B cell (primary cell): ENCODE data around the gene THRA. TPM values are rescaled to one million over a fixed set of nuclear protein-coding genes. Genes with fewer than 3 reads are reported as not detected.

Experiments used
- ATAC-seq: fragments of 200-7000 bp; cut with Tn5 transposase; one replicate; pipeline ENCODE4 v1.10.0; 2021; ENCODE audit warnings: low read depth, mild to moderate bottlenecking, moderate number of reproducible peaks, moderate library complexity
- CTCF ChIA-PET: fragments of 350-600 bp; sonication (Branson Sonifier 250); formaldehyde crosslinking; loops from one replicate; lab custom pipeline; 2021; ENCODE audit warnings: antibody characterized with exemption, inconsistent platforms; lab: Charles Lee
- POLR2A ChIA-PET: fragments of 350-600 bp; sonication (Branson Sonifier 250); formaldehyde crosslinking; loops from one replicate; lab custom pipeline; 2021; ENCODE audit warnings: antibody characterized with exemption; lab: Charles Lee
- DNase-seq: peaks from one replicate; pipeline ENCODE4 v3.0.0; 2013
- H2AFZ ChIP-seq: 2 replicates; pipeline ENCODE4 v1.6.1; 2012; ENCODE audit warnings: mild to moderate bottlenecking, low read depth, low read length; ENCODE audit not compliant: insufficient read depth, poor library complexity, severe bottlenecking
- H3K27ac ChIP-seq, 2 donors: 1 replicate in 1 of 2; 2 replicates in 1 of 2; pipeline ENCODE4 v1.5.1; 2012 to 2013; ENCODE audit warnings: low read length in 2 of 2, mild to moderate bottlenecking in 2 of 2, moderate library complexity in 1 of 2
- H3K27me3 ChIP-seq, 4 experiments: fragments of 200-600 bp in 1 of 4; sonication (generic) in 1 of 4; replicated peaks in 1 of 4; 1 replicate in 2 of 4; 2 replicates in 2 of 4; pipeline versions ENCODE4 v1.6.1 to v1.7.0; 2013 to 2016; ENCODE audit warnings: low read length in 3 of 4, mild to moderate bottlenecking in 2 of 4, mixed read lengths in 1 of 4, moderate library complexity in 1 of 4; ENCODE audit not compliant: insufficient read depth in 4 of 4, control insufficient read depth in 3 of 4; ENCODE audit errors: control extremely low read depth in 1 of 4
- H3K36me3 ChIP-seq, 2 experiments: replicated peaks in 1 of 2; 1 replicate in 1 of 2; 2 replicates in 1 of 2; pipeline versions ENCODE4 v1.6.1 to v1.7.1; 2013; ENCODE audit warnings: low read length in 1 of 2; ENCODE audit not compliant: insufficient read depth in 2 of 2, control insufficient read depth in 1 of 2; ENCODE audit errors: control extremely low read depth in 1 of 2, extremely low read depth in 1 of 2
- H3K4me1 ChIP-seq, 2 donors: fragments of 200-600 bp in 1 of 2; sonication (generic) in 1 of 2; 1 replicate in 1 of 2; 2 replicates in 1 of 2; pipeline versions ENCODE4 v1.5.1 to v1.6.1; 2013 to 2017; ENCODE audit warnings: low read length in 2 of 2; ENCODE audit not compliant: control insufficient read depth in 2 of 2, insufficient read depth in 2 of 2
- H3K4me2 ChIP-seq: replicated peaks from 2 replicates; pipeline ENCODE3; 2012; ENCODE audit warnings: mild to moderate bottlenecking, low read depth, low read length; ENCODE audit not compliant: poor library complexity, severe bottlenecking
- H3K4me3 ChIP-seq, 5 experiments: fragments of 200-600 bp in 1 of 5; sonication (generic) in 1 of 5; 1 replicate in 3 of 5; 2 replicates in 2 of 5; pipeline versions ENCODE4 v1.5.1 to v1.7.0; 2011 to 2016; ENCODE audit warnings: low read length in 4 of 5, mild to moderate bottlenecking in 4 of 5, low read depth in 2 of 5, control low read depth in 1 of 5, moderate library complexity in 1 of 5; ENCODE audit not compliant: insufficient read depth in 1 of 5; ENCODE audit errors: control extremely low read depth in 1 of 5, extremely low read depth in 1 of 5
- H3K79me2 ChIP-seq: fragments of 200-600 bp; sonication (generic); one replicate; pipeline ENCODE4 v1.6.0; 2016; ENCODE audit warnings: low read length; ENCODE audit not compliant: control insufficient read depth, insufficient read depth
- H3K9ac ChIP-seq: fragments of 200-600 bp; sonication (generic); 2 replicates; pipeline ENCODE4 v1.6.1; 2017; ENCODE audit warnings: mild to moderate bottlenecking, low read length, moderate library complexity
- H3K9me3 ChIP-seq, 3 donors: one replicate each; pipeline versions ENCODE4 v1.6.1 to v1.7.1; 2013; ENCODE audit warnings: low read length in 2 of 3; ENCODE audit not compliant: control insufficient read depth in 2 of 3, insufficient read depth in 1 of 3; ENCODE audit errors: control extremely low read depth in 1 of 3
- H4K20me1 ChIP-seq: 2 replicates; pipeline ENCODE4 v1.6.0; 2012; ENCODE audit warnings: mild to moderate bottlenecking, low read length; ENCODE audit not compliant: insufficient read depth, control insufficient read depth, poor library complexity, severe bottlenecking
- H3K27ac Mint-ChIP-seq: one replicate; pipeline ENCODE4 v1.8.0; 2021; ENCODE audit warnings: mixed read lengths
- H3K27me3 Mint-ChIP-seq: one replicate; pipeline ENCODE4 v1.8.0; 2021; ENCODE audit warnings: mixed read lengths
- H3K4me1 Mint-ChIP-seq: one replicate; pipeline ENCODE4 v1.8.0; 2021; ENCODE audit warnings: mixed read lengths
- H3K4me3 Mint-ChIP-seq: one replicate; pipeline ENCODE4 v1.8.0; 2021; ENCODE audit warnings: mixed read lengths
- H3K9me3 Mint-ChIP-seq: one replicate; pipeline ENCODE4 v1.8.0; 2022; ENCODE audit warnings: mixed read lengths; ENCODE audit not compliant: insufficient read depth
- EZH2 ChIP-seq: IDR thresholded peaks from 2 replicates; pipeline ENCODE4 v1.6.1; 2012; ENCODE audit warnings: borderline replicate concordance, low read depth, mild to moderate bottlenecking, moderate library complexity, low read length; ENCODE audit not compliant: insufficient read depth, poor library complexity, severe bottlenecking
- WGBS: methylation state at CpG from one replicate; pipeline ENCODE4 v1.1.5; 2013; ENCODE audit warnings: missing lambda C conversion rate; ENCODE audit not compliant: insufficient coverage; 5-methylcytosine and 5-hydroxymethylcytosine counted together
- intact Hi-C: fragments of 100-400 bp; cut with micrococcal nuclease; formaldehyde crosslinking; loops from one replicate; pipeline ENCODE4 v1.10.0; 2022
- polyA plus RNA-seq: library from polyadenylated mRNA; depleted of rRNA; stranded (reverse); fragments of >200 nt; gene quantifications from 2 replicates; pipeline ENCODE4 v1.2.3, GENCODE V29; 2012
- total RNA-seq, 2 donors: library from RNA; stranded (reverse); fragments of 120-200 nt in 1 of 2; gene quantifications; 1 replicate in 1 of 2; 2 replicates in 1 of 2; pipeline versions ENCODE4 v1.2.3 to v1.2.4, GENCODE V29; 2013 to 2022
- TF ChIP-seq, protein P1 (sequence below): fragments of 200-600 bp; IDR thresholded peaks from one replicate; pipeline ENCODE4 v1.8.0; 2022; ENCODE audit warnings: antibody characterized with exemption, mild to moderate bottlenecking

Gene THRA
- total and polyA plus RNA-seq, 2 donors (not counting 1 experiment from before 2014, with no cell fraction given): 8.0 to 17.1 TPM

DNA sequence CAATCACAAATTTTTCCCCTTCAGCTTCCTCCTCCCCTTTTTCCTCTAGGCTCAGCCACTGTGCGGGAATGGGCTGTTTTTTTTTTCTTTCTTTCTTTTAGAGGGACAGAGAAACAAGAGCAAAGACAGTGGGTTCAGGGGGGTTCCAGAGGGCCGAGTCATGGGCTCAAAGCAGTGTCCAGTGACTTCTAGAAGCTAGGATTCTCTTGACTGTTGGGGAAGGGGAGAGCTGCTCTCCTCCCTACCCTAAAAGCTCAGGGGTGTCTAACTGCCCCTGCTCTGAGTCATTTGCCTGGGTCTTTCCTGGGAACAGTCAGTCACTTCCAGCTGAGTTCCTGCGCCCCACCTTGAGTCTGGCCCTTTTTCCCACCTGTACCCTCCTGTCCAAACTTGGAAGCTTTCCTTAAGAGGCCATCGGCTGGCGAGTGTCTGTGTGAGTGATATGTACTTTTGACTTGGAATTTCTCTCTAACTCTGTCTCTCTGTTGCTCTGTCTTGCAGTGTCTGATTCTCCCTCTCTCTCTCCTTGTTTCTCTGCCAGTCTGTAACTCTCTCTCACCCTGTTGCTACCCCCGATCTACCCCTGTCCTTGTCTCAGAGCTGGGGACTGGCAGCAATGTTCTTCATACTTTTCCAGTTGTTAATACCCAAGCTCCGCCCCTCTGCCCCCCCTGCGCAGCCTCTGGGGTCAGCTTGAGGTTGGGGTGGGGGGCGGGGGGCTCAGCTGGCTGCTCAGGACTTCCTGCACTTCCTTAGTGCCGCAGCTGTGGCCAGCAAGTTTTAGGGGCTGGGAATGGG, 2.4 kb downstream of the THRA start:
- Histone ChIP-seq H4K20me1 (peaks cover 23% of the 10 kb centered on the region), H3K9me3 (no peaks in the 10 kb centered on the region), H3K4me1 (peaks cover 42 to 49% of the 10 kb centered on the region in 2 donors), H3K4me2 (peak overlapping the region; percentile 24), H2AFZ (no peak overlapping the region), H3K79me2 (peaks cover 66% of the 10 kb centered on the region), H3K36me3 (no peaks in the 10 kb centered on the region), H3K9ac (no peak overlapping the region), H3K27ac (no peak overlapping the region), H3K4me3 (no peak overlapping the region), H3K27me3 (peaks cover 0 to 3% (median 0%) of the 10 kb centered on the region in 4 experiments)
- no peak for ATAC-seq
- POLR2A ChIA-PET: interaction anchor here (0.9 to 1.1 kb wide), 2 partner anchors 35 to 46 kb away, joined by 3 to 5 read pairs; partner anchors contain the start of gene NR1D1
- no peak for TF ChIP-seq EZH2
- TF ChIP-seq, protein P1, sequence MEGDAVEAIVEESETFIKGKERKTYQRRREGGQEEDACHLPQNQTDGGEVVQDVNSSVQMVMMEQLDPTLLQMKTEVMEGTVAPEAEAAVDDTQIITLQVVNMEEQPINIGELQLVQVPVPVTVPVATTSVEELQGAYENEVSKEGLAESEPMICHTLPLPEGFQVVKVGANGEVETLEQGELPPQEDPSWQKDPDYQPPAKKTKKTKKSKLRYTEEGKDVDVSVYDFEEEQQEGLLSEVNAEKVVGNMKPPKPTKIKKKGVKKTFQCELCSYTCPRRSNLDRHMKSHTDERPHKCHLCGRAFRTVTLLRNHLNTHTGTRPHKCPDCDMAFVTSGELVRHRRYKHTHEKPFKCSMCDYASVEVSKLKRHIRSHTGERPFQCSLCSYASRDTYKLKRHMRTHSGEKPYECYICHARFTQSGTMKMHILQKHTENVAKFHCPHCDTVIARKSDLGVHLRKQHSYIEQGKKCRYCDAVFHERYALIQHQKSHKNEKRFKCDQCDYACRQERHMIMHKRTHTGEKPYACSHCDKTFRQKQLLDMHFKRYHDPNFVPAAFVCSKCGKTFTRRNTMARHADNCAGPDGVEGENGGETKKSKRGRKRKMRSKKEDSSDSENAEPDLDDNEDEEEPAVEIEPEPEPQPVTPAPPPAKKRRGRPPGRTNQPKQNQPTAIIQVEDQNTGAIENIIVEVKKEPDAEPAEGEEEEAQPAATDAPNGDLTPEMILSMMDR: no peak
- no peak for DNase-seq
- Mint-ChIP-seq H3K9me3 (no peaks in the 10 kb centered on the region), H3K27me3 (peaks cover 4% of the 10 kb centered on the region), H3K4me1 (peaks cover 65% of the 10 kb centered on the region), H3K4me3 (peak overlapping the region; percentile 86), H3K27ac (peak overlapping the region; percentile 7)
- WGBS: 36% methylated on average over 2 of the region's 10 CpGs
- CTCF ChIA-PET: interaction anchor here (0.6 to 11.1 kb wide), 11 partner anchors 9 to 104 kb away, joined by 3 to 119 read pairs (median 5); partner anchors contain the start of gene MED24
- intact Hi-C loops: no loop called here
